ENCODE results near the gene TMEM132C.

TMEM132C gene

GRCh38 chr12:128680555-128680954, 413.6 kb downstream of the TMEM132C start:
- Histone ChIP-seq H3K9ac (ENCODE audit: low read depth, low read length) (no peak overlapping the region), H3K36me3 (ENCODE audit: insufficient read depth, low read depth, low read length) (no peaks in the 10 kb centered on the region), H3K9me3 (ENCODE audit: insufficient read depth, low read depth, low read length) (no peaks in the 10 kb centered on the region), H3K4me3 (ENCODE audit: low read length) (no peak overlapping the region), H3K27me3 (ENCODE audit: insufficient read depth, low read length) (no peaks in the 10 kb centered on the region; the same call in 1 of the 2 replicates), H3K4me1 (ENCODE audit: insufficient read depth, low read length) (no peaks in the 10 kb centered on the region), H3K27ac (ENCODE audit: low read length) (no peak overlapping the region)

- H3K9ac ChIP-seq (ENCODE audit: low read depth, low read length), result no peak overlapping the region
- no peak overlapping the region for H3K27ac ChIP-seq (ENCODE audit: low read length)
- no peaks in the 10 kb centered on the region for H3K27me3 ChIP-seq (ENCODE audit: insufficient read depth, low read length)
- H3K9me3 ChIP-seq (ENCODE audit: insufficient read depth, low read depth, low read length), result no peaks in the 10 kb centered on the region
- no peaks in the 10 kb centered on the region for H3K4me1 ChIP-seq (ENCODE audit: insufficient read depth, low read length)
- H3K4me3 ChIP-seq (ENCODE audit: low read length), result no peak overlapping the region
- no peaks in the 10 kb centered on the region for H3K36me3 ChIP-seq (ENCODE audit: insufficient read depth, low read depth, low read length)
Measured at GRCh38 chr12:128682548-128683275, 415.7 kb downstream of the TMEM132C start.

GRCh38 chr12:128684352-128684751, 417.4 kb downstream of the TMEM132C start:
- H3K36me3 ChIP-seq (ENCODE audit: insufficient read depth, low read depth, low read length), result no peaks in the 10 kb centered on the region
- H3K4me3 ChIP-seq (ENCODE audit: low read length), result no peak overlapping the region
- H3K27ac ChIP-seq (ENCODE audit: low read length), result no peak overlapping the region
- H3K9me3 ChIP-seq (ENCODE audit: insufficient read depth, low read depth, low read length), result no peaks in the 10 kb centered on the region
- H3K27me3 ChIP-seq (ENCODE audit: insufficient read depth, low read length), result no peaks in the 10 kb centered on the region
- H3K4me1 ChIP-seq (ENCODE audit: insufficient read depth, low read length), result no peaks in the 10 kb centered on the region
- no peak overlapping the region for H3K9ac ChIP-seq (ENCODE audit: low read depth, low read length)

DNA sequence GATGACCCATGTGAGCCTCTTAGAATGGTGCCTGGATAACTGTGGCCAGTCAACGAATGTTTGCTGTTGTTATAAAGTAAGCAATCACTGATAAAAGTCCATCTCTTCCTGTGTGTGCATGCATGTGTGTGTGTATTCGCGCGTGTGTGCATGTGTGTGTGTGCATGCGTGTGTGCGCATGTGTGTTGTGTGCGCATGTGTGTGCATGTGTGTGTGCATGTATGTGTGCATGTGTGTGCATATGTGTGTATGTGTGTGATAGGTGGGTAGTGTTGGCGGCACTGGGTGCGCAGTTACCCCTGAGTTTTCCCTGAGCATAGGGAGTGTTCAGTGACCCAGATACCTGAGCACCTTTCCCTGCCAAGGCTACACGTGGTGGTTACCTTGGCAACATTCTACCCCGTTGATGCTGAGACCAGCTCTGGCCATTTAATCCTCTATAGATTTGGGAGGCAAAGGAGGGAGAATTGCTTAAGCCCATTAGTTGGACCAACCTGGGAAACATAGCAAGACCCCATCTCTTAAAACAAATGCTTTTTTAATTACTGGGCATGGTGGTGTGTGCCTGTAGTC, 419.0 kb downstream of the TMEM132C start:
- no peaks in the 10 kb centered on the region for H3K4me1 ChIP-seq (ENCODE audit: insufficient read depth, low read length)
- H3K27ac ChIP-seq (ENCODE audit: low read length), result no peak overlapping the region
- H3K36me3 ChIP-seq (ENCODE audit: insufficient read depth, low read depth, low read length), result no peaks in the 10 kb centered on the region
- no peak overlapping the region for H3K9ac ChIP-seq (ENCODE audit: low read depth, low read length)
- no peak overlapping the region for H3K4me3 ChIP-seq (ENCODE audit: low read length)
- H3K9me3 ChIP-seq (ENCODE audit: insufficient read depth, low read depth, low read length), result no peaks in the 10 kb centered on the region
- H3K27me3 ChIP-seq (ENCODE audit: insufficient read depth, low read length), result no peaks in the 10 kb centered on the region

- H3K36me3 ChIP-seq (ENCODE audit: insufficient read depth, low read depth, low read length), result no peaks in the 10 kb centered on the region
- H3K4me3 ChIP-seq (ENCODE audit: low read length), result no peak overlapping the region
- no peaks in the 10 kb centered on the region for H3K27me3 ChIP-seq (ENCODE audit: insufficient read depth, low read length)
- H3K9ac ChIP-seq (ENCODE audit: low read depth, low read length), result no peak overlapping the region
- H3K9me3 ChIP-seq (ENCODE audit: insufficient read depth, low read depth, low read length), result no peaks in the 10 kb centered on the region
- H3K27ac ChIP-seq (ENCODE audit: low read length), result no peak overlapping the region
- H3K4me1 ChIP-seq (ENCODE audit: insufficient read depth, low read length), result no peaks in the 10 kb centered on the region
Measured at GRCh38 chr12:128687851-128688250, 420.9 kb downstream of the TMEM132C start.

GRCh38 chr12:128690641-128691040, 423.7 kb downstream of the TMEM132C start:
- Histone ChIP-seq H3K4me3 (ENCODE audit: low read length) (no peak overlapping the region), H3K9ac (ENCODE audit: low read depth, low read length) (no peak overlapping the region), H3K36me3 (ENCODE audit: insufficient read depth, low read depth, low read length) (no peaks in the 10 kb centered on the region), H3K9me3 (ENCODE audit: insufficient read depth, low read depth, low read length) (no peaks in the 10 kb centered on the region), H3K27me3 (ENCODE audit: insufficient read depth, low read length) (no peaks in the 10 kb centered on the region), H3K27ac (ENCODE audit: low read length) (no peak overlapping the region), H3K4me1 (ENCODE audit: insufficient read depth, low read length) (no peaks in the 10 kb centered on the region)

DNA sequence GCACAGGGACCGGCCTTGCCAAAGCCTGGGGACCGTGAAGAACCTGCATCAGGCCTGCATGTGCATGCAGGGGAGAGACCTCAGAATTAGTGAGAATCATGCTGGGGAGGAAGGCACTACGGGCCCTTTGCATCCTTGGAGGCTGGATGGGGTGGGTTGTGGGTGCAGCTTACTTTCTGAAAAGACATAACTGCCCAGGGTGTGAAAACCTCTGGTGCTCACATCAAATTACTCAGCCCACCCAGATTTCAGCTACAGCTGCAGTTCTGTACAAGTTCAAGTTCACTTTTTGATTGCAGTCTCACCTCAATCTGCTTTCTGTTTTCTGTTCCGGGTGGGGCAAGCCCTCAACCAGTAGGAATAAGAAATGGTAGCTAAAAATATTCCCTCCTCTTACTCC, 426.1 kb downstream of the TMEM132C start:
- H3K36me3 ChIP-seq (ENCODE audit: insufficient read depth, low read depth, low read length), result no peaks in the 10 kb centered on the region
- no peak overlapping the region for H3K9ac ChIP-seq (ENCODE audit: low read depth, low read length)
- H3K4me3 ChIP-seq (ENCODE audit: low read length), result no peak overlapping the region
- no peaks in the 10 kb centered on the region for H3K27me3 ChIP-seq (ENCODE audit: insufficient read depth, low read length)
- H3K9me3 ChIP-seq (ENCODE audit: insufficient read depth, low read depth, low read length), result no peaks in the 10 kb centered on the region
- H3K27ac ChIP-seq (ENCODE audit: low read length), result no peak overlapping the region
- no peaks in the 10 kb centered on the region for H3K4me1 ChIP-seq (ENCODE audit: insufficient read depth, low read length)

GRCh38 chr12:128693771-128694170, 426.8 kb downstream of the TMEM132C start:
- Histone ChIP-seq H3K9ac (ENCODE audit: low read depth, low read length) (no peak overlapping the region), H3K4me1 (ENCODE audit: insufficient read depth, low read length) (no peaks in the 10 kb centered on the region), H3K27ac (ENCODE audit: low read length) (no peak overlapping the region), H3K9me3 (ENCODE audit: insufficient read depth, low read depth, low read length) (no peaks in the 10 kb centered on the region), H3K36me3 (ENCODE audit: insufficient read depth, low read depth, low read length) (no peaks in the 10 kb centered on the region), H3K27me3 (ENCODE audit: insufficient read depth, low read length) (no peaks in the 10 kb centered on the region), H3K4me3 (ENCODE audit: low read length) (no peak overlapping the region)

- Histone ChIP-seq H3K27ac (ENCODE audit: low read length) (no peak overlapping the region), H3K27me3 (ENCODE audit: insufficient read depth, low read length) (no peaks in the 10 kb centered on the region), H3K9me3 (ENCODE audit: insufficient read depth, low read depth, low read length) (no peaks in the 10 kb centered on the region), H3K9ac (ENCODE audit: low read depth, low read length) (no peak overlapping the region), H3K4me3 (ENCODE audit: low read length) (no peak overlapping the region), H3K4me1 (ENCODE audit: insufficient read depth, low read length) (no peaks in the 10 kb centered on the region), H3K36me3 (ENCODE audit: insufficient read depth, low read depth, low read length) (no peaks in the 10 kb centered on the region)
Measured at GRCh38 chr12:128694445-128694844, 427.5 kb downstream of the TMEM132C start.

DNA sequence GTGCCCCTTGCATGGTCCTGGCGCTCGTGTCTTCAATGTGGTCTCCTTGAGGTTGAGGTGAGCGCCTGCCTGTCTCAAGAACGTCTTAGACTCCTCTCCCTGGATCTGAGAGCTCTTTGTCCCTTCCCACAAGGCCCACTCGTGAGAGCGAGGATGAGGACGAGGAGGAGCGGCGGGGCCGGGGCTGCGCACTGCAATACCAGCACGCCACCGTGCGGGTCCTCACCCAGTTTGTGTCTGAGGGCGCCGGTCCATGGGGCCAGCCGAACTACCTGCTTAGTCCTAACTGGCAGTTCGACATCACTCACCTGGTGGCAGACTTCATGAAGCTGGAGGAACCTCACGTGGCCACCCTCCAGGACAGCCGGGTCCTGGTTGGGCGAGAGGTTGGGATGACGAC, 428.7 kb downstream of the TMEM132C start:
- no peak overlapping the region for H3K9ac ChIP-seq (ENCODE audit: low read depth, low read length)
- H3K36me3 ChIP-seq (ENCODE audit: insufficient read depth, low read depth, low read length), result no peaks in the 10 kb centered on the region
- H3K4me3 ChIP-seq (ENCODE audit: low read length), result no peak overlapping the region
- no peak overlapping the region for H3K27ac ChIP-seq (ENCODE audit: low read length)
- no peaks in the 10 kb centered on the region for H3K27me3 ChIP-seq (ENCODE audit: insufficient read depth, low read length)
- no peaks in the 10 kb centered on the region for H3K4me1 ChIP-seq (ENCODE audit: insufficient read depth, low read length)
- H3K9me3 ChIP-seq (ENCODE audit: insufficient read depth, low read depth, low read length), result no peaks in the 10 kb centered on the region

DNA sequence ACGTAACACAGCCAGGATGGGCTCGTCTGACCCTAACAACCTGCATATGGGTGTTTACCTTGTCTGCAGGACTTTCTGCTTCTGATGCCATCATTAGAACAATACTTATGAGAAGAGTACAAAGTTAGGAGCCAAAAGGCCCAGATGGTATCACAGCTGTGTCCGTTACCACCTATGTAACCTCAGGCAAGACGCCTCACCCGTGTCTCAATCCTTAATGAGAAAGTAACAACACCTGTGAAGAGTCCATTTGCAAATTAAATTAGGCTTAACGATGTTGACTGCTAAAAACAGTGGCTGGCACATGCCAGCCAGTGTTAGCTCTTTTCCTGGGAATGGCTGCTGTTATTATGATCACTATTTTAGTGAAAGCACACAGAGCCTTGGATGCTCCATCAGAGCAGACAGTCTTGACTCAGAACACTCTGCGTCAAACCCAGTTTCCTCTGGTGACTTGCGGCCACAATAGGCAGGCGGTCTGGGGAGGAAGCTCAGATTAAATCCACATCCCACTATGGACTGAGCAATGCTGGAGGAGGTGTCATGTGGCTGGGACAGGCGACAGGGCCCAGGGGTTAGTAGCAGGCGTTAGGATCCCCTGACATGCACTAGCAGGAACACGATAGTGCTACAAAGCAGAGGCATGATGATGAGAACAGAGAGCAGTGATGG, 431.5 kb downstream of the TMEM132C start:
- Histone ChIP-seq H3K27me3 (ENCODE audit: insufficient read depth, low read length) (no peaks in the 10 kb centered on the region), H3K27ac (ENCODE audit: low read length) (no peak overlapping the region), H3K9ac (ENCODE audit: low read depth, low read length) (no peak overlapping the region), H3K9me3 (ENCODE audit: insufficient read depth, low read depth, low read length) (no peaks in the 10 kb centered on the region), H3K36me3 (ENCODE audit: insufficient read depth, low read depth, low read length) (no peaks in the 10 kb centered on the region), H3K4me1 (ENCODE audit: insufficient read depth, low read length) (no peaks in the 10 kb centered on the region), H3K4me3 (ENCODE audit: low read length) (no peak overlapping the region)

DNA sequence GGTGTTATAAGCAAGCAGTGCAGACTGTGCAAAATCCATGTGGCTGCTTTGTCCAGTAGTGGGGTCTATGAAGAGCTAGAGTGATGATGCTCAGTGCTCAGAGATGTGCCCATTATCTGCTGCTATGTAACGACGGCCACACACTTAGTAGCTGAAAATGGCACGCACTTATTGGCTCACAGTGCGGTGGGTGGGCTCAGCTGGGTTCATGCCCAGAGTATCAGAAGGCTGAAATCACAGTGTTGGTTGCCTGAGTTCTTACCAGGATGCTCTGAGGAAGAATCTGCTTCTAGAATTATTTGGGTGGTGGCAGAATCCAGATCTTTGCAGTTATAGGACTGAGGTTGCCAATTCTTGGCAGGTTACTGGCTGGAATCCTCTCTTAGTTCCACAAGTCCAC, 432.1 kb downstream of the TMEM132C start:
- no peak overlapping the region for H3K4me3 ChIP-seq (ENCODE audit: low read length)
- H3K9me3 ChIP-seq (ENCODE audit: insufficient read depth, low read depth, low read length), result no peaks in the 10 kb centered on the region
- H3K4me1 ChIP-seq (ENCODE audit: insufficient read depth, low read length), result no peaks in the 10 kb centered on the region
- H3K9ac ChIP-seq (ENCODE audit: low read depth, low read length), result no peak overlapping the region
- no peaks in the 10 kb centered on the region for H3K36me3 ChIP-seq (ENCODE audit: insufficient read depth, low read depth, low read length)
- no peak overlapping the region for H3K27ac ChIP-seq (ENCODE audit: low read length)
- H3K27me3 ChIP-seq (ENCODE audit: insufficient read depth, low read length), result no peaks in the 10 kb centered on the region

Data from iPS-20b (cell line).